ENCODE results near the gene TIA1.

TIA1 gene

DNA sequence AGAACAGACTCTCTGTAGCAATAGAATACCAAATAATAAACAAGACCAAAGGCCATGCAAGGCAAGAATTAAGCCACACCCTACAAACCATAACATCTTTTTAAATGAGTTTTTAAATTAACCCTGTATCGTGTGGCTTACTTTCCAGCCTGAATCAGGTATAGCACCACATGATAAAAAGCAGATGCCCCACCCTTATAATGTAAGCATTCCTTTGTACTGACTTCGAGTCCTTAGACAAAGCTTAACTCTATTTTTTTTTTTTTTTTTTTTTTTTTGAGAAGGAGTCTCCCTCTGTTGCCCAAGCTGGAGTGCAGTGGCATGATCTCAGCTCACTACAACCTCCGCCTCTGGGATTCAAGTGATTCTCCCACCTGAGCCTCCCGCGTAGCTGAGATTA lies 55.9 kb downstream of the TIA1 start:
- H3K79me2 ChIP-seq (ENCODE audit: low read length) = peaks cover 3% of the 10 kb centered on the region; the same call in 1 of the 2 replicates
- 0 out of 2 replicates have a peak, but pooled peaks cover 4% of the 10 kb centered on the region for H3K4me1 ChIP-seq (ENCODE audit: low read length)
- TF ChIP-seq EZH2phosphoT487 (IDR thresholded peaks at IDR 0.05; ENCODE audit: low read length) (no peak), EZH2 (optimal IDR thresholded peaks at IDR 0.05; ENCODE audit: low read depth, low read length) (no peak)
- TF ChIP-seq, protein P1, sequence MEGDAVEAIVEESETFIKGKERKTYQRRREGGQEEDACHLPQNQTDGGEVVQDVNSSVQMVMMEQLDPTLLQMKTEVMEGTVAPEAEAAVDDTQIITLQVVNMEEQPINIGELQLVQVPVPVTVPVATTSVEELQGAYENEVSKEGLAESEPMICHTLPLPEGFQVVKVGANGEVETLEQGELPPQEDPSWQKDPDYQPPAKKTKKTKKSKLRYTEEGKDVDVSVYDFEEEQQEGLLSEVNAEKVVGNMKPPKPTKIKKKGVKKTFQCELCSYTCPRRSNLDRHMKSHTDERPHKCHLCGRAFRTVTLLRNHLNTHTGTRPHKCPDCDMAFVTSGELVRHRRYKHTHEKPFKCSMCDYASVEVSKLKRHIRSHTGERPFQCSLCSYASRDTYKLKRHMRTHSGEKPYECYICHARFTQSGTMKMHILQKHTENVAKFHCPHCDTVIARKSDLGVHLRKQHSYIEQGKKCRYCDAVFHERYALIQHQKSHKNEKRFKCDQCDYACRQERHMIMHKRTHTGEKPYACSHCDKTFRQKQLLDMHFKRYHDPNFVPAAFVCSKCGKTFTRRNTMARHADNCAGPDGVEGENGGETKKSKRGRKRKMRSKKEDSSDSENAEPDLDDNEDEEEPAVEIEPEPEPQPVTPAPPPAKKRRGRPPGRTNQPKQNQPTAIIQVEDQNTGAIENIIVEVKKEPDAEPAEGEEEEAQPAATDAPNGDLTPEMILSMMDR (IDR thresholded peaks at IDR 0.05; ENCODE audit: low read length) = no peak
- no peaks in the 10 kb centered on the region for H3K9me2 ChIP-seq (replicated peaks; ENCODE audit: insufficient read depth, low read length)
- no peaks in the 10 kb centered on the region for H4K20me1 ChIP-seq (ENCODE audit: insufficient read depth, low read length)
- H3K36me3 ChIP-seq (replicated peaks; ENCODE audit: insufficient read depth, low read length) = no peaks in the 10 kb centered on the region
- H3F3A ChIP-seq (ENCODE audit: insufficient read depth, low read length) = peaks cover 5% of the 10 kb centered on the region
- H3K27me3 ChIP-seq (replicated peaks; ENCODE audit: insufficient read depth, low read length) = no peaks in the 10 kb centered on the region
- H3K4me3 ChIP-seq (ENCODE audit: low read length) = no peak overlapping the region
- H3K9ac ChIP-seq (ENCODE audit: low read length) = no peak overlapping the region
- DNase-seq = no peak
- no peak overlapping the region for H2AFZ ChIP-seq (ENCODE audit: low read length)
- no peak overlapping the region for H3K4me2 ChIP-seq (ENCODE audit: low read depth, low read length)
- no peak overlapping the region for H3K27ac ChIP-seq (ENCODE audit: low read length)
- H3K9me3 ChIP-seq (replicated peaks; ENCODE audit: insufficient read depth, low read length) = no peaks in the 10 kb centered on the region

DNA sequence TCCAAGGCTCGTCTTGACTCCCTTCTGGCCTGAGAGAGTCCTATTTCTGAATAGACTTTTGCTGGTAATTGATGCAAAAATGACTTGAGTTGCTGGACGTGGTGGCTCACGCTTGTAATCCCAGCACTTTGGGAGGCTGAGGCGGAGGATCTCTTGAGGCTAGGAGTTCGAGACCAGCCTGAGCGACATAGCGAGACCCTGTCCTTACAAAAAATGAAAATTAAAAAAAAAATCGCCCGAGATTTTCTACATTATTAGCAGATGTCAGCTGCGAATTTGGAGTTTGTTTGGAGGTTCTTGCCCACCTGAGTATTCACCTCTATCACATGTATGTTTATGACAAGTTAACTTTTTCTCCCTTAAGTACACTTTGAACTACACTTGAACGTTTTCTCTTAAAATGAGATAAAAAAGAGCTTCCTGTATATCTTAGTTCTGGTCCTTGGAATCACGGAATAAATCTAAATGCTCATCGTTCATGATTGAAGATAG lies 57.1 kb downstream of the TIA1 start:
- H3K79me2 ChIP-seq (ENCODE audit: low read length) = peaks cover 3% of the 10 kb centered on the region; the same call in 1 of the 2 replicates
- peaks cover 5% of the 10 kb centered on the region for H3F3A ChIP-seq (ENCODE audit: insufficient read depth, low read length)
- H3K36me3 ChIP-seq (replicated peaks; ENCODE audit: insufficient read depth, low read length) = no peaks in the 10 kb centered on the region
- H4K20me1 ChIP-seq (ENCODE audit: insufficient read depth, low read length) = no peaks in the 10 kb centered on the region
- peak overlapping the region; percentile 94; the same call in 1 of the 2 replicates for H3K9ac ChIP-seq (ENCODE audit: low read length)
- peak overlapping the region; percentile 86 for H3K4me3 ChIP-seq (ENCODE audit: low read length)
- H3K27ac ChIP-seq (ENCODE audit: low read length) = peak overlapping the region; percentile 88; the same call in 1 of the 2 replicates
- H3K4me1 ChIP-seq (ENCODE audit: low read length) = 0 out of 2 replicates have a peak, but pooled peaks cover 4% of the 10 kb centered on the region
- TF ChIP-seq, protein P1 (IDR thresholded peaks at IDR 0.05; ENCODE audit: low read length) = peak; percentile 2; the same call in 1 of the 2 replicates
- TF ChIP-seq EZH2phosphoT487 (IDR thresholded peaks at IDR 0.05; ENCODE audit: low read length) = no peak
- no peak for TF ChIP-seq EZH2 (optimal IDR thresholded peaks at IDR 0.05; ENCODE audit: low read depth, low read length)
- H3K27me3 ChIP-seq (replicated peaks; ENCODE audit: insufficient read depth, low read length) = no peaks in the 10 kb centered on the region
- H3K4me2 ChIP-seq (ENCODE audit: low read depth, low read length) = peak overlapping the region; percentile 58
- no peaks in the 10 kb centered on the region for H3K9me2 ChIP-seq (replicated peaks; ENCODE audit: insufficient read depth, low read length)
- no peak for DNase-seq
- H2AFZ ChIP-seq (ENCODE audit: low read length) = peak overlapping the region; percentile 83
- H3K9me3 ChIP-seq (replicated peaks; ENCODE audit: insufficient read depth, low read length) = no peaks in the 10 kb centered on the region

DNA sequence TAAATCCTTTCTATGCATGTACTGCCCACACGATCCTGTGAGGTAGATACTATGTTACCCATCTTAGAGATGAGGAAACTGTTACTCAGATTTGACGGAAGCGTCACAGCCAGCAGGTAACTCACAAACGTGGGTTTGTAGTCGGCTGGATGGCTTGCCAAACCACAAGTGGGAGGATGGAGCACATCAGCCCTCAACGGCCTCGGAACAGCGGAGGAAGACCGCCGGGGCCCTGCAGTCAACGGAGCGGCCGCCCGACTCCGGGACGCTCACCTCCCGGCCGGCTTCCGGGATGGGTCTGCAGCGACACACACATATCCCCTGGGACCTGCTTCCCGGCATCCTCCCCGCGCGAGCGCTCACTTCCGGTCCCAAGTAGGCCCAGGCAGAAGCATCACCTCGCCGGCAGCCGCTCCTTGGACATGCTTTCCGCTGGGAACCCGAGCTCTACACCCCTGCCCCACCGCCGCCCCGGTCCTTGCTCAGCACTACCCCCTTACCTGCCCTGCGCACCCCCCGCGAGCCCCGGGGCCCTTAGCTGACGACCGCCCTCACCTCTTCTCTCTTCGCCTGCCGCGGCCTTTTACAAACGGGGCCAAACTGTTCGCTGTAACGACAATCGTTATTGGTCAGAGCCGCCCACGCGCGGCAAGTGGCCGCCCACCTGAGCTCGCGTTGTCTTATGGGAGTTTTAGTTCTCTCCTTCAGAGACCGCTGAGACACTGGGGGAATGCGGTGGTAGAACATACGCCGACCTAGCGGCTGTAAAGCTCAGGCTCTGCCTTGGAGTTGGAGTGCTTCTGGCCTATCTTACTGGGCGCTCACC lies 57.8 kb downstream of the TIA1 start, which contains the start of gene C2orf42:
Gene C2orf42, minus strand, starts transcription at position 602 of the 826 bp plus-strand sequence. CDS start 9,034 bp downstream, outside the sequence.
- Histone ChIP-seq H2AFZ (ENCODE audit: low read length) (peak within 1 kb of the TSS; percentile 83), H3K27me3 (replicated peaks; ENCODE audit: insufficient read depth, low read length) (no peaks in the 10 kb centered on the region), H3K9me3 (replicated peaks; ENCODE audit: insufficient read depth, low read length) (no peaks in the 10 kb centered on the region), H3K4me3 (ENCODE audit: low read length) (peak within 1 kb of the TSS; percentile 86), H4K20me1 (ENCODE audit: insufficient read depth, low read length) (no peaks in the 10 kb centered on the region), H3K4me1 (ENCODE audit: low read length) (0 out of 2 replicates have a peak, but pooled peaks cover 4% of the 10 kb centered on the region), H3F3A (ENCODE audit: insufficient read depth, low read length) (peaks cover 5% of the 10 kb centered on the region), H3K9ac (ENCODE audit: low read length) (peak within 1 kb of the TSS; percentile 94), H3K79me2 (ENCODE audit: low read length) (peaks cover 3% of the 10 kb centered on the region; the same call in 1 of the 2 replicates), H3K27ac (ENCODE audit: low read length) (peak within 1 kb of the TSS; percentile 88), H3K4me2 (ENCODE audit: low read depth, low read length) (peak within 1 kb of the TSS; percentile 61), H3K9me2 (replicated peaks; ENCODE audit: insufficient read depth, low read length) (no peaks in the 10 kb centered on the region), H3K36me3 (replicated peaks; ENCODE audit: insufficient read depth, low read length) (no peaks in the 10 kb centered on the region)
- DNase-seq = peak; percentile 98
- no peak for TF ChIP-seq EZH2 (optimal IDR thresholded peaks at IDR 0.05; ENCODE audit: low read depth, low read length)
- TF ChIP-seq, protein P1 (IDR thresholded peaks at IDR 0.05; ENCODE audit: low read length) = peak; percentile 34

Data from MM.1S (cell line).